H1 (cell line): Measurements from ENCODE around the gene ROR1. TPM values are rescaled to one million over a fixed set of nuclear protein-coding genes. Genes with fewer than 3 reads are reported as not detected.

Experiments used
- CTCF ChIA-PET: fragments of 300-600 bp; sonication (Branson Sonifier 250); formaldehyde crosslinking; loops from one replicate; lab custom pipeline; 2021; ENCODE audit not compliant: partially characterized antibody; lab: Charles Lee
- POLR2A ChIA-PET: fragments of 300-600 bp; sonication (Branson Sonifier 250); formaldehyde crosslinking; loops from one replicate; lab custom pipeline; 2021; ENCODE audit warnings: inconsistent platforms; ENCODE audit not compliant: partially characterized antibody; lab: Charles Lee
- DNase-seq, 2 experiments: peaks; one replicate each; pipeline versions ENCODE4 v3.0.0 to v3.0.0-alpha.2; 2010 to 2022; ENCODE audit warnings: low spot score in 2 of 2, low read depth in 1 of 2, mixed read lengths in 1 of 2
- FAIRE-seq: peaks from 2 replicates; lab custom pipeline; 2011; peaks lifted over from hg19 to GRCh38; lab: Jason Lieb, UNC
- H2AFZ ChIP-seq: 2 replicates; pipeline ENCODE4 v1.8.1; 2012; ENCODE audit warnings: low read length, inconsistent platforms
- H2AK5ac ChIP-seq: 2 replicates; pipeline ENCODE4 v1.6.1; 2013; ENCODE audit warnings: low read depth, low read length
- H2BK120ac ChIP-seq: replicated peaks from 2 replicates; pipeline ENCODE3; 2013; ENCODE audit warnings: low read depth, low read length, inconsistent platforms
- H2BK12ac ChIP-seq: 2 replicates; pipeline ENCODE4 v1.6.1; 2013; ENCODE audit warnings: low read depth, low read length
- H2BK15ac ChIP-seq: 2 replicates; pipeline ENCODE4 v1.6.1; 2013; ENCODE audit warnings: low read length
- H2BK20ac ChIP-seq: 2 replicates; pipeline ENCODE4 v1.6.1; 2013; ENCODE audit warnings: low read length
- H2BK5ac ChIP-seq: 2 replicates; pipeline ENCODE4 v1.6.1; 2013; ENCODE audit warnings: low read depth, low read length
- H3K14ac ChIP-seq: 2 replicates; pipeline ENCODE4 v1.6.1; 2013; ENCODE audit warnings: inconsistent platforms; ENCODE audit not compliant: insufficient read length
- H3K18ac ChIP-seq: 2 replicates; pipeline ENCODE4 v1.6.1; 2013; ENCODE audit warnings: low read length; ENCODE audit errors: extremely low read depth
- H3K23ac ChIP-seq: 2 replicates; pipeline ENCODE4 v1.6.1; 2013; ENCODE audit warnings: inconsistent platforms; ENCODE audit not compliant: insufficient read length
- H3K23me2 ChIP-seq: 2 replicates; pipeline ENCODE4 v1.6.1; 2013; ENCODE audit warnings: low read depth, low read length
- H3K27ac ChIP-seq: 2 replicates; pipeline ENCODE4 v1.6.1; 2011; ENCODE audit warnings: low read depth, low read length, inconsistent platforms
- H3K27me3 ChIP-seq, 4 experiments: replicated peaks in 1 of 4; 1 replicate in 1 of 4; 2 replicates in 3 of 4; pipeline versions ENCODE4 v1.6.1 to v1.8.1; 2011 to 2013; ENCODE audit warnings: low read length in 3 of 4, mild to moderate bottlenecking in 3 of 4, inconsistent platforms in 2 of 4, mixed read lengths in 2 of 4, moderate library complexity in 1 of 4; ENCODE audit not compliant: control insufficient read depth in 3 of 4, insufficient read depth in 3 of 4; ENCODE audit errors: extremely low read depth in 1 of 4
- H3K36me3 ChIP-seq, 4 experiments: 2 replicates each; pipeline versions ENCODE4 v1.6.1 to v1.8.1; 2011 to 2013; ENCODE audit warnings: mild to moderate bottlenecking in 4 of 4, low read length in 3 of 4, moderate library complexity in 2 of 4, control low read depth in 1 of 4, inconsistent platforms in 1 of 4; ENCODE audit not compliant: insufficient read depth in 4 of 4, control insufficient read depth in 2 of 4
- H3K4ac ChIP-seq: replicated peaks from 2 replicates; pipeline ENCODE3; 2013; ENCODE audit warnings: low read length, low read depth, mixed read lengths, inconsistent platforms; ENCODE audit not compliant: insufficient read length
- H3K4me1 ChIP-seq, 4 experiments: replicated peaks in 1 of 4; 1 replicate in 1 of 4; 2 replicates in 3 of 4; pipeline versions ENCODE4 v1.6.1 to v1.8.1; 2011 to 2013; ENCODE audit warnings: low read length in 3 of 4, inconsistent platforms in 2 of 4, mixed read lengths in 1 of 4; ENCODE audit not compliant: insufficient read depth in 4 of 4, control insufficient read depth in 3 of 4
- H3K4me2 ChIP-seq, 2 experiments: 2 replicates each; pipeline versions ENCODE4 v1.6.1 to v1.8.1; 2011 to 2013; ENCODE audit warnings: low read depth in 2 of 2, low read length in 2 of 2, control low read depth in 1 of 2, inconsistent platforms in 1 of 2, mild to moderate bottlenecking in 1 of 2; ENCODE audit not compliant: insufficient read depth in 1 of 2
- H3K4me3 ChIP-seq, 4 experiments: fragments of 200-600, 300-600 bp in 1 of 4; sonication (generic), shearing (Covaris generic), sonication (Bioruptor Twin) in 1 of 4; 2 replicates each; pipeline versions ENCODE4 v1.5.1 to v1.8.1; 2011 to 2016; ENCODE audit warnings: low read length in 4 of 4, low read depth in 3 of 4, control low read depth in 2 of 4, inconsistent platforms in 2 of 4, mild to moderate bottlenecking in 2 of 4, mixed read lengths in 1 of 4, moderate library complexity in 1 of 4; ENCODE audit not compliant: insufficient read depth in 2 of 4; ENCODE audit errors: extremely low read depth in 1 of 4
- H3K56ac ChIP-seq: replicated peaks from 2 replicates; pipeline ENCODE3; 2013; ENCODE audit warnings: low read depth, mild to moderate bottlenecking, mixed read lengths, low read length, inconsistent platforms; ENCODE audit not compliant: insufficient read length
- H3K79me1 ChIP-seq: 2 replicates; pipeline ENCODE4 v1.6.1; 2013; ENCODE audit warnings: low read depth, low read length, control low read depth
- H3K79me2 ChIP-seq, 2 experiments: 2 replicates each; pipeline versions ENCODE4 v1.6.1 to v1.8.1; 2012 to 2013; ENCODE audit warnings: low read length in 2 of 2, mild to moderate bottlenecking in 2 of 2, inconsistent platforms in 1 of 2; ENCODE audit not compliant: insufficient read depth in 2 of 2, control insufficient read depth in 1 of 2
- H3K9ac ChIP-seq, 4 experiments: replicated peaks in 1 of 4; 1 replicate in 1 of 4; 2 replicates in 3 of 4; pipeline versions ENCODE4 v1.6.1 to v1.8.1; 2011 to 2013; ENCODE audit warnings: low read depth in 3 of 4, low read length in 3 of 4, control low read depth in 2 of 4, mild to moderate bottlenecking in 2 of 4, moderate library complexity in 2 of 4, inconsistent platforms in 1 of 4; ENCODE audit errors: extremely low read depth in 1 of 4
- H3K9me3 ChIP-seq, 2 experiments: 2 replicates each; pipeline versions ENCODE4 v1.6.1 to v1.8.1; 2012 to 2013; ENCODE audit warnings: mild to moderate bottlenecking in 2 of 2, moderate library complexity in 2 of 2, control low read depth in 1 of 2, inconsistent platforms in 1 of 2, low read depth in 1 of 2, low read length in 1 of 2, mixed read lengths in 1 of 2; ENCODE audit not compliant: insufficient read depth in 2 of 2
- H4K20me1 ChIP-seq, 2 experiments: replicated peaks in 1 of 2; 2 replicates each; pipeline versions ENCODE3 to v1.8.1; 2011 to 2013; ENCODE audit warnings: inconsistent platforms in 2 of 2, low read length in 2 of 2, mild to moderate bottlenecking in 1 of 2; ENCODE audit not compliant: insufficient read depth in 2 of 2, control insufficient read depth in 1 of 2
- H4K5ac ChIP-seq: 2 replicates; pipeline ENCODE4 v1.6.1; 2013; ENCODE audit warnings: low read length, low read depth, mixed read lengths, inconsistent platforms; ENCODE audit not compliant: insufficient read length
- H4K8ac ChIP-seq: 2 replicates; pipeline ENCODE4 v1.8.0; 2013; ENCODE audit warnings: mild to moderate bottlenecking, moderate library complexity, low read length, inconsistent platforms; ENCODE audit not compliant: insufficient read depth; ENCODE audit errors: extremely low read depth
- H4K91ac ChIP-seq: replicated peaks from 2 replicates; pipeline ENCODE3; 2013; ENCODE audit warnings: low read length, mixed read lengths, inconsistent platforms; ENCODE audit not compliant: insufficient read length
- BACH1 ChIP-seq: IDR thresholded peaks from 2 replicates; pipeline ENCODE4 v1.6.1; 2012; ENCODE audit warnings: low read length, improper control_type of control experiment
- CHD2 ChIP-seq: IDR thresholded peaks from 2 replicates; pipeline ENCODE4 v1.6.1; 2012; ENCODE audit warnings: low read length, improper control_type of control experiment
- EP300 ChIP-seq, 2 experiments: IDR thresholded peaks; 1 replicate in 1 of 2; 2 replicates in 1 of 2; pipeline ENCODE4 v1.6.1; 2011 to 2012; ENCODE audit warnings: low read depth in 2 of 2, low read length in 2 of 2, mild to moderate bottlenecking in 2 of 2, borderline replicate concordance in 1 of 2, inconsistent platforms in 1 of 2, moderate library complexity in 1 of 2
- GABPA ChIP-seq: IDR thresholded peaks from 2 replicates; pipeline ENCODE4 v1.6.1; 2011; ENCODE audit warnings: mild to moderate bottlenecking, low read length, moderate library complexity, borderline replicate concordance; ENCODE audit not compliant: insufficient read depth
- HDAC6 ChIP-seq: IDR thresholded peaks from one replicate; pipeline ENCODE4 v1.7.1; 2012; ENCODE audit warnings: low read depth, mild to moderate bottlenecking, inconsistent platforms, low read length, moderate library complexity
- KDM5A ChIP-seq: fragments of 200-600 bp; IDR thresholded peaks from 2 replicates; pipeline ENCODE4 v1.7.1; 2012; ENCODE audit warnings: mild to moderate bottlenecking, low read length, inconsistent platforms, mixed read lengths
- NANOG ChIP-seq: IDR thresholded peaks from 2 replicates; pipeline ENCODE4 v1.6.1; 2011; ENCODE audit warnings: low read length, low read depth, mild to moderate bottlenecking, inconsistent platforms; ENCODE audit not compliant: insufficient read depth, poor library complexity, severe bottlenecking
- RFX5 ChIP-seq: IDR thresholded peaks from 2 replicates; pipeline ENCODE4 v1.6.1; 2011; ENCODE audit warnings: low read depth, low read length, improper control_type of control experiment, borderline replicate concordance
- SIRT6 ChIP-seq: IDR thresholded peaks from one replicate; pipeline ENCODE4 v1.7.1; 2012; ENCODE audit warnings: low read length, inconsistent platforms
- SP1 ChIP-seq: IDR thresholded peaks from 2 replicates; pipeline ENCODE4 v1.6.1; 2011; ENCODE audit warnings: low read depth, low read length
- TAF7 ChIP-seq: optimal IDR thresholded peaks from 2 replicates; pipeline ENCODE3; 2011; ENCODE audit warnings: low read depth, mild to moderate bottlenecking, inconsistent platforms, low read length, moderate library complexity, borderline replicate concordance
- TEAD4 ChIP-seq: IDR thresholded peaks from 2 replicates; pipeline ENCODE4 v1.6.1; 2012; ENCODE audit warnings: low read depth, low read length, inconsistent platforms, mixed read lengths
- WGBS, 2 experiments: shearing (Covaris generic) in 1 of 2; methylation state at CpG; one replicate each; pipeline versions ENCODE4 v1.1.6 to v1.1.7; 2013 to 2015; ENCODE audit warnings: low lambda C conversion rate in 2 of 2, mixed read lengths in 2 of 2, inconsistent platforms in 1 of 2, low coverage in 1 of 2, missing lambda C conversion rate in 1 of 2; ENCODE audit not compliant: insufficient replicate concordance in 2 of 2, insufficient coverage in 1 of 2, insufficient read length in 1 of 2; ENCODE audit errors: extremely low coverage in 1 of 2, missing lambda C conversion rate in 1 of 2; 5-methylcytosine and 5-hydroxymethylcytosine counted together
- polyA plus RNA-seq, 7 experiments: library from polyadenylated mRNA; depleted of rRNA in 3 of 7; stranded (reverse) in 5 of 7; unstranded in 2 of 7; fragments of >200 nt in 5 of 7; fragments of 200-250 nt in 2 of 7; gene quantifications; 1 replicate in 5 of 7; 2 replicates in 1 of 7; 4 replicates in 1 of 7; pipeline versions ENCODE4 v1.2.1 to v1.2.3, GENCODE V29; 2011 to 2013; ENCODE audit warnings: missing spikeins in 2 of 7, mixed read lengths in 2 of 7
- total RNA-seq: library from RNA; stranded (reverse); fragmentation: NEBNext Ultra II Directional; extraction: Animal tissue kit (Norgen Biotek cat#: 25700); gene quantifications from 2 replicates; pipeline ENCODE4 v1.2.1, GENCODE V29; 2021
- TF ChIP-seq, protein P1 (sequence below): IDR thresholded peaks from 2 replicates; pipeline ENCODE4 v1.6.1; 2012; ENCODE audit warnings: low read length, inconsistent platforms

The ROR1 gene
- total and polyA plus RNA-seq, 2 of the 8 experiments (the other 6 are each of a cell fraction or from before 2014, with no cell fraction given), result 33.6 to 73.6 TPM

DNA sequence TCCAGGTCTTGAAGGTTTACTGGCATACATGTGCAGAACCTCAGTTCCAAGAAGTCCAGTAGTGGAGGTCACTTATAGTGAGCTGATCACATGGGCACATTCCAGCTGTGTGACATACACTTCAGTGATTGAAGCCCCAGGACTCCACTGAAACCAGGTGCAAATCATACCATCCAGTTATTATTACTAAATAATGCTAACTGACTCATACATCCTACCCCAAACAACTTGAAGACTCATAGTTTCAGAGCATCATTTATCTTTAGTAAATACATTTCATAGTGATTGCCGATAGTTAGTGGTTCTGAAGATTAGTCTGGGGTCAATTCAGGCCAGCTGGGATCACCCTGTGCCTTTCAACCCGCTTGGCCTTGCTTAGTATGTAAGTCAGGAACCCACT lies 291.8 kb downstream of the ROR1 start:
- Histone ChIP-seq H2BK20ac (no peak overlapping the region), H4K5ac (no peak overlapping the region), H3K79me2 (peaks cover 3 to 22% of the 10 kb centered on the region in 2 experiments; a peak in 3 of 4 replicates), H2AK5ac (no peak overlapping the region), H3K56ac (no peak overlapping the region), H3K27me3 (no peaks in the 10 kb centered on the region; a peak in 1 of 7 replicates), H4K91ac (no peak overlapping the region), H3K4me1 (peaks cover 0 to 2% (median under 1%) of the 10 kb centered on the region in 4 experiments; a peak in 3 of 7 replicates), H3K4ac (no peak overlapping the region), H3K18ac (no peak overlapping the region), H4K8ac (no peak overlapping the region), H3K23me2 (no peaks in the 10 kb centered on the region), H4K20me1 (peaks cover 8 to 20% of the 10 kb centered on the region in 2 experiments), H3K4me3 (no peak overlapping the region), H3K4me2 (no peak overlapping the region), H3K79me1 (peaks cover 3% of the 10 kb centered on the region; the same call in 1 of the 2 replicates), H3K14ac (no peak overlapping the region), H2BK15ac (no peak overlapping the region), H2AFZ (no peak overlapping the region), H3K27ac (no peak overlapping the region), H3K36me3 (no peaks in the 10 kb centered on the region; a peak in 2 of 8 replicates), H2BK5ac (no peak overlapping the region), H2BK120ac (no peak overlapping the region), H3K9ac (no peak overlapping the region), H3K23ac (no peak overlapping the region), H3K9me3 (no peaks in the 10 kb centered on the region), H2BK12ac (no peak overlapping the region)
- FAIRE-seq, result no peak
- DNase-seq, result no peak
- CTCF ChIA-PET, result interaction anchor here (0.8 to 1.3 kb wide), 3 partner anchors 9 to 72 kb away, joined by 3 to 4 read pairs (median 4); no protein-coding TSS in a partner anchor
- 92% methylated on average over 2 of the region's 2 CpGs; no CpG with 5 or more reads in 1 of the 2 experiments for WGBS, 2 experiments
- POLR2A ChIA-PET, result no interaction called here
- TF ChIP-seq SP1, result no peak
- TF ChIP-seq CHD2, result no peak
- TF ChIP-seq SIRT6, result no peak
- TF ChIP-seq RFX5, result no peak
- no peak for TF ChIP-seq EP300 (IDR thresholded peaks at IDR 0.05; ENCODE audit: borderline replicate concordance in 1 of 2, low read depth in 2 of 2, low read length in 2 of 2)
- TF ChIP-seq, protein P1, sequence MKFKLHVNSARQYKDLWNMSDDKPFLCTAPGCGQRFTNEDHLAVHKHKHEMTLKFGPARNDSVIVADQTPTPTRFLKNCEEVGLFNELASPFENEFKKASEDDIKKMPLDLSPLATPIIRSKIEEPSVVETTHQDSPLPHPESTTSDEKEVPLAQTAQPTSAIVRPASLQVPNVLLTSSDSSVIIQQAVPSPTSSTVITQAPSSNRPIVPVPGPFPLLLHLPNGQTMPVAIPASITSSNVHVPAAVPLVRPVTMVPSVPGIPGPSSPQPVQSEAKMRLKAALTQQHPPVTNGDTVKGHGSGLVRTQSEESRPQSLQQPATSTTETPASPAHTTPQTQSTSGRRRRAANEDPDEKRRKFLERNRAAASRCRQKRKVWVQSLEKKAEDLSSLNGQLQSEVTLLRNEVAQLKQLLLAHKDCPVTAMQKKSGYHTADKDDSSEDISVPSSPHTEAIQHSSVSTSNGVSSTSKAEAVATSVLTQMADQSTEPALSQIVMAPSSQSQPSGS, result no peak
- no peak for TF ChIP-seq KDM5A
- no peak for TF ChIP-seq GABPA
- TF ChIP-seq NANOG, result no peak
- no peak for TF ChIP-seq HDAC6
- no peak for TF ChIP-seq BACH1
- TF ChIP-seq TEAD4, result no peak
- TF ChIP-seq TAF7, result no peak
